ENCODE data around the gene PLEKHA5. TPM values are rescaled to one million over a fixed set of nuclear protein-coding genes. Genes with fewer than 3 reads are reported as not detected.
A peak's percentile ranks its signal among the peaks of the same experiment; 100 is the strongest.
"Not testable (repeated sequence)": the region's sequence is repeated elsewhere in the genome, so short reads cannot be mapped to it uniquely, and the experiment has no call there.

PLEKHA5 gene
- total and polyA plus RNA-seq, 2 experiments from 2014 or later, result 82.8 to 112 TPM

GRCh38 chr12:19338405-19338804 lies 208.9 kb downstream of the PLEKHA5 start (continued):
- TF ChIP-seq, protein P1, sequence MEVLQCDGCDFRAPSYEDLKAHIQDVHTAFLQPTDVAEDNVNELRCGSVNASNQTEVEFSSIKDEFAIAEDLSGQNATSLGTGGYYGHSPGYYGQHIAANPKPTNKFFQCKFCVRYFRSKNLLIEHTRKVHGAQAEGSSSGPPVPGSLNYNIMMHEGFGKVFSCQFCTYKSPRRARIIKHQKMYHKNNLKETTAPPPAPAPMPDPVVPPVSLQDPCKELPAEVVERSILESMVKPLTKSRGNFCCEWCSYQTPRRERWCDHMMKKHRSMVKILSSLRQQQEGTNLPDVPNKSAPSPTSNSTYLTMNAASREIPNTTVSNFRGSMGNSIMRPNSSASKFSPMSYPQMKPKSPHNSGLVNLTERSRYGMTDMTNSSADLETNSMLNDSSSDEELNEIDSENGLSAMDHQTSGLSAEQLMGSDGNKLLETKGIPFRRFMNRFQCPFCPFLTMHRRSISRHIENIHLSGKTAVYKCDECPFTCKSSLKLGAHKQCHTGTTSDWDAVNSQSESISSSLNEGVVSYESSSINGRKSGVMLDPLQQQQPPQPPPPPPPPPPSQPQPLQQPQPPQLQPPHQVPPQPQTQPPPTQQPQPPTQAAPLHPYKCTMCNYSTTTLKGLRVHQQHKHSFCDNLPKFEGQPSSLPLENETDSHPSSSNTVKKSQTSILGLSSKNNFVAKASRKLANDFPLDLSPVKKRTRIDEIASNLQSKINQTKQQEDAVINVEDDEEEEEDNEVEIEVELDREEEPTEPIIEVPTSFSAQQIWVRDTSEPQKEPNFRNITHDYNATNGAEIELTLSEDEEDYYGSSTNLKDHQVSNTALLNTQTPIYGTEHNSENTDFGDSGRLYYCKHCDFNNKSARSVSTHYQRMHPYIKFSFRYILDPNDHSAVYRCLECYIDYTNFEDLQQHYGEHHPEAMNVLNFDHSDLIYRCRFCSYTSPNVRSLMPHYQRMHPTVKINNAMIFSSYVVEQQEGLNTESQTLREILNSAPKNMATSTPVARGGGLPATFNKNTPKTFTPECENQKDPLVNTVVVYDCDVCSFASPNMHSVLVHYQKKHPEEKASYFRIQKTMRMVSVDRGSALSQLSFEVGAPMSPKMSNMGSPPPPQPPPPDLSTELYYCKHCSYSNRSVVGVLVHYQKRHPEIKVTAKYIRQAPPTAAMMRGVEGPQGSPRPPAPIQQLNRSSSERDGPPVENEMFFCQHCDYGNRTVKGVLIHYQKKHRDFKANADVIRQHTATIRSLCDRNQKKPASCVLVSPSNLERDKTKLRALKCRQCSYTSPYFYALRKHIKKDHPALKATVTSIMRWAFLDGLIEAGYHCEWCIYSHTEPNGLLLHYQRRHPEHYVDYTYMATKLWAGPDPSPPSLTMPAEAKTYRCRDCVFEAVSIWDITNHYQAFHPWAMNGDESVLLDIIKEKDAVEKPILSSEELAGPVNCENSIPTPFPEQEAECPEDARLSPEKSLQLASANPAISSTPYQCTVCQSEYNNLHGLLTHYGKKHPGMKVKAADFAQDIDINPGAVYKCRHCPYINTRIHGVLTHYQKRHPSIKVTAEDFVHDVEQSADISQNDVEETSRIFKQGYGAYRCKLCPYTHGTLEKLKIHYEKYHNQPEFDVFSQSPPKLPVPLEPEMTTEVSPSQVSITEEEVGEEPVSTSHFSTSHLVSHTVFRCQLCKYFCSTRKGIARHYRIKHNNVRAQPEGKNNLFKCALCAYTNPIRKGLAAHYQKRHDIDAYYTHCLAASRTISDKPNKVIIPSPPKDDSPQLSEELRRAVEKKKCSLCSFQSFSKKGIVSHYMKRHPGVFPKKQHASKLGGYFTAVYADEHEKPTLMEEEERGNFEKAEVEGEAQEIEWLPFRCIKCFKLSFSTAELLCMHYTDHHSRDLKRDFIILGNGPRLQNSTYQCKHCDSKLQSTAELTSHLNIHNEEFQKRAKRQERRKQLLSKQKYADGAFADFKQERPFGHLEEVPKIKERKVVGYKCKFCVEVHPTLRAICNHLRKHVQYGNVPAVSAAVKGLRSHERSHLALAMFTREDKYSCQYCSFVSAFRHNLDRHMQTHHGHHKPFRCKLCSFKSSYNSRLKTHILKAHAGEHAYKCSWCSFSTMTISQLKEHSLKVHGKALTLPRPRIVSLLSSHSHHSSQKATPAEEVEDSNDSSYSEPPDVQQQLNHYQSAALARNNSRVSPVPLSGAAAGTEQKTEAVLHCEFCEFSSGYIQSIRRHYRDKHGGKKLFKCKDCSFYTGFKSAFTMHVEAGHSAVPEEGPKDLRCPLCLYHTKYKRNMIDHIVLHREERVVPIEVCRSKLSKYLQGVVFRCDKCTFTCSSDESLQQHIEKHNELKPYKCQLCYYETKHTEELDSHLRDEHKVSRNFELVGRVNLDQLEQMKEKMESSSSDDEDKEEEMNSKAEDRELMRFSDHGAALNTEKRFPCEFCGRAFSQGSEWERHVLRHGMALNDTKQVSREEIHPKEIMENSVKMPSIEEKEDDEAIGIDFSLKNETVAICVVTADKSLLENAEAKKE (CRISPR knock-in tag; IDR thresholded peaks at IDR 0.05), result no peak
- TF ChIP-seq REST (IDR thresholded peaks at IDR 0.05; ENCODE audit: unreplicated experiment) (no peak), ETS1 (IDR thresholded peaks at IDR 0.05) (no peak)

DNA sequence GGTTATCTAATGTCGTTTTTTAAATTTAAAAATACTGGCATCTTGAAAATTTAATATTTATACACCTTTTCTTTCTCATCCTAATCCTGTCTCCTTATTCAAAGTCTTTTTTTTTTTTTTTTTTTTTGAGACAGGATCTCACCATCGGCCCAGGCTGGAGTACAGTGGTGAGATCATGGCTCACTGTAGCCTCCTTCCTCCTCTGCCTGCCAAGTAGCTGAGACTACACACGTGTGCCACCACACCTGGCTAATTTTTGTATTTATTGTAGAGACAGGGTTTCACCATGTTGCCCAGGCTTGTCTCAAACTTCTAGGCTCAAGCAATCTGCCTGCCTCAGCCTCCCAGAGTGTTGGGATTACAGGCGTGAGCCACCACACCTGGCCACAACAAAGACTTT lies 221.3 kb downstream of the PLEKHA5 start:
- not testable (repeated sequence) for H4K20me1 ChIP-seq (replicated peaks; ENCODE audit: insufficient read depth); H3K9me3 Mint-ChIP-seq; H3F3A ChIP-seq (replicated peaks; ENCODE audit: low read depth); H3K79me2 ChIP-seq (replicated peaks; ENCODE audit: insufficient read depth); H3K27me3 ChIP-seq (ENCODE audit: insufficient read depth); H2AFZ ChIP-seq; H3K4me3 Mint-ChIP-seq; H3K4me1 Mint-ChIP-seq; H3K9me2 ChIP-seq (ENCODE audit: insufficient read depth); H3K4me2 ChIP-seq; ATAC-seq; H3K27ac Mint-ChIP-seq; H3K4me3 ChIP-seq; H3K27me3 Mint-ChIP-seq (ENCODE audit: insufficient read depth, low read depth, poor library complexity); DNase-seq (ENCODE audit: low spot score); H3K4me1 ChIP-seq (ENCODE audit: insufficient read depth)
- H3K27ac ChIP-seq (ENCODE audit: low read depth), result peak overlapping the region; percentile 64; the same call in 1 of the 2 replicates
- H3K36me3 ChIP-seq (ENCODE audit: insufficient read depth), result peaks cover 43% of the 10 kb centered on the region; the same call in 1 of the 2 replicates
- peaks cover 81% of the 10 kb centered on the region for H3K36me3 Mint-ChIP-seq (ENCODE audit: low read depth)

Measured in GM23338 (cell line).